NT2/D1 (cell line): ENCODE measurements around the gene TACSTD2.
"Not testable (repeated sequence)": the region's sequence is repeated elsewhere in the genome, so short reads cannot be mapped to it uniquely, and the experiment has no call there.

Experiments
- DNase-seq: peaks from one replicate; pipeline ENCODE4 v3.0.0-alpha.2; 2011; ENCODE audit warnings: low read depth, low spot score
- H3K27me3 ChIP-seq: 2 replicates; pipeline ENCODE4 v1.6.0; 2011; ENCODE audit warnings: mild to moderate bottlenecking; ENCODE audit not compliant: insufficient read length, insufficient read depth
- H3K36me3 ChIP-seq: 2 replicates; pipeline ENCODE4 v1.6.1; 2011; ENCODE audit warnings: mild to moderate bottlenecking, low read length, mixed read lengths; ENCODE audit not compliant: insufficient read depth, insufficient read length
- H3K4me1 ChIP-seq: 2 replicates; pipeline ENCODE4 v1.5.1; 2011; ENCODE audit not compliant: insufficient read depth, insufficient read length
- H3K4me3 ChIP-seq: 2 replicates; pipeline ENCODE4 v1.5.1; 2011; ENCODE audit warnings: low read depth; ENCODE audit not compliant: insufficient read length
- H3K9ac ChIP-seq: 2 replicates; pipeline ENCODE4 v1.6.0; 2011; ENCODE audit warnings: low read depth; ENCODE audit not compliant: insufficient read length
- H3K9me3 ChIP-seq: 2 replicates; pipeline ENCODE4 v1.5.1; 2011; ENCODE audit warnings: mild to moderate bottlenecking, low read length; ENCODE audit not compliant: insufficient read depth
- SUZ12 ChIP-seq: IDR thresholded peaks from 2 replicates; pipeline ENCODE4 v1.6.1; 2011; ENCODE audit not compliant: insufficient read length, insufficient read depth; ENCODE audit errors: extremely low read depth
- YY1 ChIP-seq: IDR thresholded peaks from 2 replicates; pipeline ENCODE4 v1.6.1; 2011; ENCODE audit not compliant: insufficient read length, insufficient read depth
- ZNF274 ChIP-seq: IDR thresholded peaks from 2 replicates; pipeline ENCODE4 v1.6.1; 2011; ENCODE audit warnings: mild to moderate bottlenecking, low read depth, low read length

Gene TACSTD2

GRCh38 chr1:58576727-58577653, at the start of gene TACSTD2:
TACSTD2 (minus strand) TSS chr1:58577252; CDS start chr1:58577156, 96 bp downstream.
- no peaks in the 10 kb centered on the region for H3K36me3 ChIP-seq
- no peaks in the 10 kb centered on the region for H3K9me3 ChIP-seq
- peak within 1 kb of the TSS; percentile 39 for H3K9ac ChIP-seq
- H3K4me3 ChIP-seq = peak within 1 kb of the TSS; percentile 16
- H3K27me3 ChIP-seq = peaks cover 21% of the 10 kb centered on the region
- TF ChIP-seq YY1 (peak; percentile 6), ZNF274 (no peak)
- DNase-seq = no peak
- H3K4me1 ChIP-seq = no peaks in the 10 kb centered on the region

- Histone ChIP-seq H3K9ac (no peak overlapping the region), H3K27me3 (no peaks in the 10 kb centered on the region), H3K36me3 (no peaks in the 10 kb centered on the region), H3K9me3 (no peaks in the 10 kb centered on the region), H3K4me1 (no peaks in the 10 kb centered on the region), H3K4me3 (no peak overlapping the region)
- no peak for TF ChIP-seq YY1
- TF ChIP-seq SUZ12 = no peak
- no peak for TF ChIP-seq ZNF274
- no peak for DNase-seq
These were observed 49.2 kb upstream of the TACSTD2 start for GRCh38 chr1:58626293-58626692.

GRCh38 chr1:58623259-58623658, 46.2 kb upstream of the TACSTD2 start:
- not testable (repeated sequence) for H3K9me3 ChIP-seq, H3K36me3 ChIP-seq, H3K27me3 ChIP-seq, H3K9ac ChIP-seq, H3K4me3 ChIP-seq, DNase-seq, H3K4me1 ChIP-seq

GRCh38 chr1:58622571-58622970, 45.5 kb upstream of the TACSTD2 start:
- Histone ChIP-seq H3K4me3 (no peak overlapping the region), H3K4me1 (no peaks in the 10 kb centered on the region), H3K9me3 (no peaks in the 10 kb centered on the region), H3K36me3 (no peaks in the 10 kb centered on the region), H3K9ac (no peak overlapping the region), H3K27me3 (no peaks in the 10 kb centered on the region)
- TF ChIP-seq YY1 (no peak), SUZ12 (no peak), ZNF274 (no peak)
- no peak for DNase-seq

- H3K4me1 ChIP-seq = no peaks in the 10 kb centered on the region
- TF ChIP-seq YY1 (no peak), SUZ12 (no peak), ZNF274 (no peak)
- no peaks in the 10 kb centered on the region for H3K27me3 ChIP-seq
- no peak for DNase-seq
- H3K4me3 ChIP-seq = no peak overlapping the region
- H3K9me3 ChIP-seq = no peaks in the 10 kb centered on the region
- no peak overlapping the region for H3K9ac ChIP-seq
- H3K36me3 ChIP-seq = no peaks in the 10 kb centered on the region
These were observed 44.3 kb upstream of the TACSTD2 start for GRCh38 chr1:58621391-58621790.

- no peaks in the 10 kb centered on the region for H3K9me3 ChIP-seq
- TF ChIP-seq ZNF274 (no peak), YY1 (no peak)
- no peak for DNase-seq
These were observed 43.9 kb upstream of the TACSTD2 start for GRCh38 chr1:58620926-58621325.

GRCh38 chr1:58620259-58620658, 43.2 kb upstream of the TACSTD2 start:
- Histone ChIP-seq H3K9ac (no peak overlapping the region), H3K9me3 (no peaks in the 10 kb centered on the region), H3K4me3 (no peak overlapping the region), H3K4me1 (no peaks in the 10 kb centered on the region), H3K27me3 (no peaks in the 10 kb centered on the region), H3K36me3 (no peaks in the 10 kb centered on the region)
- DNase-seq = no peak
- TF ChIP-seq YY1 (no peak), SUZ12 (no peak), ZNF274 (no peak)

More at GRCh38 chr1:58620926-58621325, 43.9 kb upstream of the TACSTD2 start:
- Histone ChIP-seq H3K9ac (no peak overlapping the region), H3K36me3 (no peaks in the 10 kb centered on the region), H3K27me3 (no peaks in the 10 kb centered on the region), H3K4me1 (no peaks in the 10 kb centered on the region), H3K4me3 (no peak overlapping the region)
